GM12873 (cell line): ENCODE data around the gene ZFYVE1.

Source experiments
- TF ChIP-seq, protein P1 (sequence below): IDR thresholded peaks from 2 replicates; pipeline ENCODE4 v1.5.1; 2012; ENCODE audit warnings: low read depth, mild to moderate bottlenecking, moderate library complexity, low read length, control low read depth; ENCODE audit not compliant: insufficient read depth; ENCODE audit errors: missing control alignments

ZFYVE1 gene

DNA sequence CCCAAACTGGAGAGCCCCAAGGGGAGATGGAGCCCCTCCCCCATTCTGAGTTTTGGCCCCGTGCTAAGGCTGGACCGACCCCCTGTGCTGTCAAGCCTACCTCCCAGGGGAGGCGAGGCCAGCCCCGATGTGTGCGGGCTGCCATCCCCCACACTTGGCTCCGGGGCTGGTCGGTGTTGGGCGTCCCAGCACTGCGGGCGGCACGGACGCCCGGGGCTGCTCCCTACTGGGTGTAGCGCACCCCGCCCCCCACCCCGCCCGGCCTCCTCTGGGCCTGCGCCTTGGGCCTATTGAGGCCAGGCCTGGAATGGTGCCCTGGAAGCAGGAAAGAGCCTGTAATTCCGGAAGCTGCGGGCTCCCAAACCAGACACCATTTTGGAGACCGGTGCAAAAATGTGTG lies 98.0 kb downstream of the ZFYVE1 start:
- TF ChIP-seq, protein P1, sequence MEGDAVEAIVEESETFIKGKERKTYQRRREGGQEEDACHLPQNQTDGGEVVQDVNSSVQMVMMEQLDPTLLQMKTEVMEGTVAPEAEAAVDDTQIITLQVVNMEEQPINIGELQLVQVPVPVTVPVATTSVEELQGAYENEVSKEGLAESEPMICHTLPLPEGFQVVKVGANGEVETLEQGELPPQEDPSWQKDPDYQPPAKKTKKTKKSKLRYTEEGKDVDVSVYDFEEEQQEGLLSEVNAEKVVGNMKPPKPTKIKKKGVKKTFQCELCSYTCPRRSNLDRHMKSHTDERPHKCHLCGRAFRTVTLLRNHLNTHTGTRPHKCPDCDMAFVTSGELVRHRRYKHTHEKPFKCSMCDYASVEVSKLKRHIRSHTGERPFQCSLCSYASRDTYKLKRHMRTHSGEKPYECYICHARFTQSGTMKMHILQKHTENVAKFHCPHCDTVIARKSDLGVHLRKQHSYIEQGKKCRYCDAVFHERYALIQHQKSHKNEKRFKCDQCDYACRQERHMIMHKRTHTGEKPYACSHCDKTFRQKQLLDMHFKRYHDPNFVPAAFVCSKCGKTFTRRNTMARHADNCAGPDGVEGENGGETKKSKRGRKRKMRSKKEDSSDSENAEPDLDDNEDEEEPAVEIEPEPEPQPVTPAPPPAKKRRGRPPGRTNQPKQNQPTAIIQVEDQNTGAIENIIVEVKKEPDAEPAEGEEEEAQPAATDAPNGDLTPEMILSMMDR: no peak

DNA sequence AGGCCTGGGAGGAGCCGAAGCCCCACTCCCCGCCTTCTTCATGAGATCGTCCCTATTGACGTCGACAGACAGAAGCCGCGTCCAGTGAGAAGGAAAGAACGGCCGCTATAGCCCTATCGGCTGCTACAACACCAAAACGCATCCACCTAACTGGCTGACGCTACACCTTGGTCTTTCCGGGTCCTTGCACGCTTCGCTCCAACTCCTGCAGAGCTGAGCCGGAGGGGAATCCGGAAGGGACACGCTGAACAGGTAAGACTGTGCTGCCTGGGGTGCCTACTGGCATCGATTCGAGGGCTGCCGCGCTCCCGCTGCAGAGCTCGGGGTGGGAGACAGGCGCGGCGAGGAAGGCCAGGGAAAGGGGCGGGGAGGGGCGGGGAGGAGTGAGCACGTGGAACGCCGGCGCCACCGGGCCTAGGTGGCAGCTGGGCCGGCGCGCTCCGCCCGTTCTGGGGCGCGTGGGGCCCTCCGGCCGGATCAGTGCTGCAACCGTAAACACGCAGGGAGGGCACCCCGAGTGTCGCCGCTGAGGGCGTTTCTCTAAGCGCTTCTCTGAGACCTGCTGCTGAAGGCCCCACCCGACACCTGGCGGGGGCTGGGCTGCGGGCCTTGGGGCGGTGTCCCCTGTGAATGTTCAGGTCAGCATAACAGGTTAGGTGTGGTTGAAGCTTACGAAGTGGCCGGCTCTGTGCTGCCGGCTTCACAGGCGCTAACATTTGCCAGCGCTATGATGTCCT lies 100.4 kb downstream of the ZFYVE1 start, which contains the start of gene DCAF4:
Gene DCAF4 (plus strand): TSS at position 173 of the 737 bp plus-strand sequence. CDS start 11,515 bp downstream, outside the sequence.
- TF ChIP-seq, protein P1: no peak

DNA sequence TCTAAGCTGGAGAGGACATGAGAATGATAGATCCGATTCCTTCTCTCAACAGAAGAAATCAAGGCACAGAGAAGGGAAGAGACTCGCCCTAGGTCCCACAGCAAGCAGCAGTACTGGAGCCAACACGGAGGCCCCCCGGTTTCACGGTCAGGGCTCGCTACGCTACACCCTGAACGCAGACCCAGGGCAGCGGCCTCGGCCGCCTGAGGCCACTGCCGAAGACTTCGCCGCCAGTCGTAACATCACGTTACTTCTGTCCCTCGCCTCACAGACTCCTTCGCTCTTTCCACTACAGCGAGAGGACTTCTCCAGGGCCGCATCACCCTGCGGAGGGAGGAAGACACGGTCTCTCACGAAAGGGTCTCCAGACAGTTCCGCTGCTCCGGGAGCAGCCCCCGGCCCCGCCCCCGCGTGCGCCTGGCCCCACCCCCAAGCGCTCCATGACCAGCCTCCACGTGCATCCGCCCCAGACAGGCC lies 101.1 kb downstream of the ZFYVE1 start:
- TF ChIP-seq, protein P1: no peak

DNA sequence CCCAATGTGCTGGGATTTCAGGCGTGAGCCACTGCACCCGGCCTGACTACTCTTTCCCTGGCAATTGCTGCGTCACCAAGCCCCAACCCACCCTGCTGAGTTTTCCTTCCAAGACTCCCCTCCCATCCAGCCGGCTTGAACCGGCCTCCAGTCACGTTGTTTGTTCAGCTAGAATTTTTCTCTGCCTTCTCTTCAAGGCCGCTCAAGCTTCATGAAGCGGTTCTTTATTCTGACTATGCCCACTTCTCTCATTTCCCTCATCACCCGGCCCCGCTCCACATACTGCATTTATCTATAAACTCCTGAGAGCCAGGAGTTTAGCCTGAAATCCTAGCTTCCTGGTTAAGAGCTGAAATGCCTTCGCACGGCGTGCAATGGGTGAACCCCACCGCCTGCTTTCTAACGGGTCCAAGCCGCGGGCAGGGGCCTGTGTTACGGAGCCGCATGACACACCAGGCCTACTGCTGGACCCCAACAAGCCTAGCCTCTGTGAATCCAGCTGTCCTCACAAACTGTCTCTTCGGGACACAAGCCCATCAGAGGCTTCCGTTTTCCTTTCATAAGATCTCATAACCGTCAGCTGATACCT lies 101.6 kb downstream of the ZFYVE1 start:
- TF ChIP-seq, protein P1: no peak

DNA sequence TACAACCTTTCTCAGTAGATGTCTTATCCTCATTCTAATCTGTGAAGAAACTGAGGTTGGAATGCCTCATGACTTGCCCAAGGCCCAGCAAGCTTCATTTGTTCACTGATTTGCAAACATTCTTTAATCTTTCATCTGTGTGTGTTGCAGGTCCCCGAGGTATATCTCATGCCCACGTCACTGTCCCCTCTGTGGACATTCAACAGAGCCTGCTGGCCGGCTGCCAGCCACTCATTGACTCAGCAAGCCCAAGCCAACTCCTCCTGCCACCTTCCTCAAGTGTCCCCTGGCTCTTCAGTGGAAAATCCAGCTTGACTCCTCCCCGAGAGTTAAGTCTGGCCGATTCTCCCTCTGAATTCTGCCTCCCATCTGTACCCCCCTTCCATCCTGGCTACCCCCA lies 102.6 kb downstream of the ZFYVE1 start:
- TF ChIP-seq, protein P1: no peak

DNA sequence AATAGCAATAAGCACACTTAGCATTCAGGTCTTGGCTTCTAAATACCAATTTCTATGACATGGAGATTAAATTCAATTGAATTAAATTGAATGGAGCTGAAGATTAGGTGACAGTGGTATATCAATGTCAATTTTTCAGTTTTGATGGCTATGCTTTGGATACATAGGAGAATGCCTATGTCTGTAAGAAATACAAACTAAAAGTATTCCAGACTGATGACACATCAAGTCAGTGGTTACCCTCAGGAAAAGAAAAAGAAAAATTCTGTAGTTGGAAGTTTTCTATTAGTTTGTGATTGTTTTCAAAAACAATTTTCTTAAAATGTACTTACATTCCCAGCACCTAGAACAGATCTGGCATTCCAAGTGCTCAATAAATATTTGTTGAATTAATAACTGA lies 105.5 kb downstream of the ZFYVE1 start:
- TF ChIP-seq, protein P1: no peak

DNA sequence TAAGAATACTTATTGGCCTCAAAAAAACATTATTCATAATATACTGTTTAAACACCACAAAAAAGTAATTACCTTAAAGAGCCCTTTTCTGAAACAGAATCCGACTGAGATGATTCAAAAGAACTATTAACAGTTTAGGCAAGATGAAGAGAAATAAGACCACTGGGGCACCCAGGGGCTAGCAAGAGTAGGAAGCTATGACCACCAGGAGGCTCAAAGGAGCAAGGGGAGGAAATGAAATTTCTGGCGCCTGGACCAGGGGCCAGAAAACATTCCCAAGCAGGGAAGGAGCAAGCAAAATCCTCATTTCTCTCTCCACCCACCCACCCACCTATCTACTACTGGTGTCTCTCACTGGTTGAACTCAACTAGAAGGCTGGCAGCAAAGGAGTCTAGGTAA lies 106.9 kb downstream of the ZFYVE1 start:
- TF ChIP-seq, protein P1: no peak
